ENCODE results near the gene KRTDAP.
"Not testable (repeated sequence)": the region's sequence is repeated elsewhere in the genome, so short reads cannot be mapped to it uniquely, and the experiment has no call there.

Gene KRTDAP

DNA sequence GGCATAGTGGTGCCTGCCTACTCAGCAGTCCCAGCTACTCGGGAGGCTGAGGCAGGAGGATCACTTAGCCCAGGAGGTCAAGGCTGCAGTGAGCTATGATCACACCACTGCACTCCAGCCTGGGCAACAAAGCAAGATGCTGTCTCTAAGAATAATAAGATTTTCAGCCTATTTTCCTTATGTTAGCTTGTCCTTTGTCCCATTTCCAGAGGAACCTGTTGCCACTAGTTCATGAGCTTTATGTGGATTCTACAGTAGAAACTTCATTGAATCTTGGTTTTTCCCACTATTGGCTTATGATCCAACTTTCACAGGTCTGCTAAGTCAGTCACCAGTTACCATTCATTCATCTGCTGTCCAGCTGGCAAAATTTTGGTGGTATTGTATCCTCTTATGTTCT, 24.0 kb downstream of the KRTDAP start:
- Mint-ChIP-seq H3K4me1 (ENCODE audit: low read depth in 2 of 2) (peaks cover 23 to 27% of the 10 kb centered on the region in 2 donors), H3K4me3 (no peak overlapping the region), H3K36me3 (ENCODE audit: insufficient read depth) (peaks cover 6% of the 10 kb centered on the region), H3K27me3 (no peaks in the 10 kb centered on the region), H3K27ac (no peak overlapping the region), H3K9me3 (no peaks in the 10 kb centered on the region)
- ATAC-seq (replicated peaks) (no peak), DNase-seq (no peak)

DNA sequence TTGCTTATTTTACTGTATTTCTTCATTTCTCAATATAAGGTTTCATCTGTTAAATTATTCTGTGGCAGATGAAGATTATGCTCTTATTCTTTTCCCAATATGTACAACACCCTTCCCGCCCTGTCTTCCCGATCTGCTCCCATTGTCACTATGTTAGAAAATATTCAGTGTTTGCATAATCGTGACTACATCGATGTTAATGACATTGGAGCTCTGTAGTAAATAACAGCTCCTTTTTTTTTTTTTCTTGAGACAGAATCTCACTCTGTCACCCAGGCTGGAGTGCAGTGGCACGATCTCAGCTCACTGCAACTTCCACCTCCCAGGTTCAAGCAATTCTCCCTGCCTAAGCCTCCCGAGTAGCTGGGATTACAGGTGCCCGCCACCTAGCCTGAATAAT, 27.3 kb downstream of the KRTDAP start:
- H3K4me1 Mint-ChIP-seq (ENCODE audit: low read depth in 2 of 2) = peaks cover 30 to 31% of the 10 kb centered on the region in 2 donors
- DNase-seq; H3K36me3 Mint-ChIP-seq (ENCODE audit: insufficient read depth); H3K9me3 Mint-ChIP-seq; H3K27me3 Mint-ChIP-seq: not testable (repeated sequence)
- ATAC-seq (replicated peaks) = peak; percentile 56
- peak overlapping the region; percentile 20 to 77 for H3K4me3 Mint-ChIP-seq
- peak overlapping the region; percentile 90 to 95 for H3K27ac Mint-ChIP-seq

DNA sequence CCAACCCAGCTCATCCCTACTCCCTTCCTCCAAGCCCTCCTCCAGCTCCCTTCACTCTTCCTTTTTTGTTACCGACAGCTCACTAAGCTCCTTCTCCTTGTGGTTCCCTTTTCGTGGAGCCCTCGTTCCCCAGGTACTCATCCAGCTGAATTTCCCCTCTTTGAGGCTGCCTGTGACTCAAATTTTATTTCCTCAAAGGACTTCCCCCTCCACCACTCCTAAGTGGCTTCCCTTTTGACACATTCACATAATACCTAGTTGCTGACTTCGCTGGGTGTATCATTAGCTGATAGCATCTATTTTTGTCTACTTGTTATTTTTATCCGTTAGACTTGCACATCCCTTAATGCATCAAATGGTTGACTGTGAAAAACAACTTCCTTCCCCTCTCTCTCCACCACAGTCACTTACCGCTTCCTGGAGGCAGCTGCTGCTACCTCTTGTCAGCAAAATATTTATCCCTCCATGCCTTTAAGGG, 27.7 kb downstream of the KRTDAP start:
- DNase-seq = peak; percentile 54 to 59 (median 56)
- H3K4me1 Mint-ChIP-seq (ENCODE audit: low read depth in 2 of 2) = peaks cover 28 to 29% of the 10 kb centered on the region in 2 donors
- H3K27me3 Mint-ChIP-seq = no peaks in the 10 kb centered on the region
- H3K9me3 Mint-ChIP-seq = no peaks in the 10 kb centered on the region
- peak; percentile 92 for ATAC-seq (replicated peaks)
- H3K36me3 Mint-ChIP-seq (ENCODE audit: insufficient read depth) = peaks cover 9% of the 10 kb centered on the region
- H3K27ac Mint-ChIP-seq = peak overlapping the region; percentile 90 to 95
- H3K4me3 Mint-ChIP-seq = peak overlapping the region; percentile 69 to 77

DNA sequence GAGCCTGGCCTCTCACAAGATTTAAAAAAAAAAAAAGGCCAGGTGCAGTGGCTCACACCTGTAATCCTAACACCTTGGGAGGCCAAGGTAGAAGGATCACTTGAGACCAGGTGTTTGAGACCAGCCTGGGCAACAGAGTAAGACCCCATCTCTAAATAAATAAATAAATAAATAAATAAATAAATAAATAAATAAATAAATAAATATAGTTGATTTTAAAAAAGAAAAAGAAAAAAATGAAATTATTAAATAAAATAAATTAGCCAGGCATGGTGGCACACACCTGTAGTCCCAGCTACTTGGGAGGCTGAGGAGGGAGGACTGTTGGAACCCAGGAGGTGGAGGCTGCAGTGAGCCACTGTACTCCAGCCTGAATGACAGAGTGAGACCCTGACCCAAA, 28.5 kb downstream of the KRTDAP start:
- not testable (repeated sequence) for H3K9me3 Mint-ChIP-seq; DNase-seq; H3K27me3 Mint-ChIP-seq; H3K36me3 Mint-ChIP-seq (ENCODE audit: insufficient read depth); H3K4me3 Mint-ChIP-seq; ATAC-seq (replicated peaks)
- Mint-ChIP-seq H3K27ac (peak overlapping the region; percentile 90 to 95), H3K4me1 (ENCODE audit: low read depth in 2 of 2) (peaks cover 29 to 33% of the 10 kb centered on the region in 2 donors)

DNA sequence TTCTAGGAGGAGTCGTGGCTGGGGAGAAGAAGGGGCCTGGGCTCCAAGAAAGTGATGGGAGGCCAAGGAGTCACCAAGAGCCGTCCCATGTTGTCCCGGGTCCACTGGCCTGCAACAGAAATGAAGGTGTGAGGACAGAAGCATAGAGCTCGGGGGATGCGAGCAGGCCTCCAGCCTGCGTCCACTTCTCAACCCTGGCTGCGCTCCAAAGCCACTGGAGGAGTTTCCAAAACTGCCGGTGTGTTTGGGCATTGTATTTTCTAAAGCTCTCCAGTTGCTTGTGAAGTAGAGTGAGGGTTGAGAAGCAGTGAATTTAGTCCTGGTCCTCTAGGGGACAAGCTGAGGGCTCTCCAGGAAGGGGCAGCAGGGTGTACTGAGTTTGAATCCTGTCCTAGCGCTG, 29.2 kb downstream of the KRTDAP start:
- peak overlapping the region; percentile 40 to 88 for H3K27ac Mint-ChIP-seq
- ATAC-seq (replicated peaks) (no peak), DNase-seq (no peak)
- H3K9me3 Mint-ChIP-seq = no peaks in the 10 kb centered on the region
- H3K36me3 Mint-ChIP-seq (ENCODE audit: insufficient read depth) = peaks cover 9% of the 10 kb centered on the region
- H3K4me1 Mint-ChIP-seq (ENCODE audit: low read depth in 2 of 2) = peaks cover 29 to 34% of the 10 kb centered on the region in 2 donors
- H3K27me3 Mint-ChIP-seq = no peaks in the 10 kb centered on the region
- H3K4me3 Mint-ChIP-seq = peak overlapping the region in 1 of 2 donors; percentile 28

DNA sequence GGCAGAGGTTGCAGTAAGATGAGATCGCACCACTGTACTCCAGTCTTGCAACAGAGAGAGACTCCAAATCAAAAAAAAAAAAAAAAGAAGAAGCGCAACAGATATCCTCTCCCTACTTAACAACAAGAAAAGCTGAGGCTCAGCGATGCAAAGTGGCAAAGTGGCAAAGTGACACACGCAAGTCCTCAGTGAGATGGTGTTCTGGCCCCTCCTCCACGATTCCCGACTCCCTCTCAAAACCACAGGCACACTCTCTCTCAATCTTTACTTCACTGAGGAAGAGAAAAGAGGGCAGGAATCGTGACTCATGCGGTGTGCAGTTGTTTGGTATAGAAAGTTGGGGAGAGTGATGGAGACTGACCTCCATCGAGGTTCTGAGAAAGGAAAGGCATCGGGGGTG, 29.7 kb downstream of the KRTDAP start:
- H3K4me3 Mint-ChIP-seq = peak overlapping the region in 1 of 2 donors; percentile 28
- peaks cover 31 to 38% of the 10 kb centered on the region in 2 donors for H3K4me1 Mint-ChIP-seq (ENCODE audit: low read depth in 2 of 2)
- H3K27ac Mint-ChIP-seq = peak overlapping the region; percentile 40 to 88
- peaks cover 9% of the 10 kb centered on the region for H3K36me3 Mint-ChIP-seq (ENCODE audit: insufficient read depth)
- DNase-seq (no peak), ATAC-seq (replicated peaks) (no peak)
- H3K27me3 Mint-ChIP-seq = no peaks in the 10 kb centered on the region
- H3K9me3 Mint-ChIP-seq = no peaks in the 10 kb centered on the region

DNA sequence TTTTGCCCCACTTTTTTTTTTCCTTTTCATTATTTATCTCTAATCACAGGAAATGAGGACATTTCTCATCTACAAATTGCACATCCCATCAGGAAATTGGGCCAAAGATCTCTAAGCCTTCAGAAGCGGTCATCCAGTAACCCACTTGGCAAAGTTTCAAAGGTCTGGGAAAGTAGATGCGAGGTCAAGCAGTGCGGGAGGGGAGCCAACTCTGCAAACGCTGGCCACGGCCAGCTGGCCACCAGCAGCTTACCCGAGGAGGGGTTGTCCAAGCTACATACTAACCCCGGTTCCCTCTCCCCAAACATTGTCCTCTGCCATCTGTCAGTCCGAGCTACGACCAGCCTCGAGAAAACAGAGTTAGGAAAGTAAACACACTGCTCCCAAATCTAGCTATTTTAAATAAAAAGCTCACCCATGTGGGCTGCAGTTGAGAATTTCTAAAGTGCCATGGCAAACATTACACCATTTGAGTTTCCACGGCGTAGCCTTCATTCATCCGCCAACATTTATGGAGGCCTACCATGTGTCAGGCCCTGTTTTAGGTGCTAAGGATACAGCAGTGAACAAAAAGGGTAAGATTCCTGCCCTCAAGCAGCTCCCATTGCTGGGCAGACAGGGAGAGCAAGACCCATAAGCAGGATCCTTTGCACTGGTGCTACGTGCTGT, 30.7 kb downstream of the KRTDAP start:
- no peaks in the 10 kb centered on the region for H3K27me3 Mint-ChIP-seq
- DNase-seq (no peak), ATAC-seq (replicated peaks) (no peak)
- no peak overlapping the region for H3K4me3 Mint-ChIP-seq
- peaks cover 30 to 37% of the 10 kb centered on the region in 2 donors for H3K4me1 Mint-ChIP-seq (ENCODE audit: low read depth in 2 of 2)
- no peak overlapping the region for H3K27ac Mint-ChIP-seq
- no peaks in the 10 kb centered on the region for H3K9me3 Mint-ChIP-seq
- H3K36me3 Mint-ChIP-seq (ENCODE audit: insufficient read depth) = peaks cover 9% of the 10 kb centered on the region

DNA sequence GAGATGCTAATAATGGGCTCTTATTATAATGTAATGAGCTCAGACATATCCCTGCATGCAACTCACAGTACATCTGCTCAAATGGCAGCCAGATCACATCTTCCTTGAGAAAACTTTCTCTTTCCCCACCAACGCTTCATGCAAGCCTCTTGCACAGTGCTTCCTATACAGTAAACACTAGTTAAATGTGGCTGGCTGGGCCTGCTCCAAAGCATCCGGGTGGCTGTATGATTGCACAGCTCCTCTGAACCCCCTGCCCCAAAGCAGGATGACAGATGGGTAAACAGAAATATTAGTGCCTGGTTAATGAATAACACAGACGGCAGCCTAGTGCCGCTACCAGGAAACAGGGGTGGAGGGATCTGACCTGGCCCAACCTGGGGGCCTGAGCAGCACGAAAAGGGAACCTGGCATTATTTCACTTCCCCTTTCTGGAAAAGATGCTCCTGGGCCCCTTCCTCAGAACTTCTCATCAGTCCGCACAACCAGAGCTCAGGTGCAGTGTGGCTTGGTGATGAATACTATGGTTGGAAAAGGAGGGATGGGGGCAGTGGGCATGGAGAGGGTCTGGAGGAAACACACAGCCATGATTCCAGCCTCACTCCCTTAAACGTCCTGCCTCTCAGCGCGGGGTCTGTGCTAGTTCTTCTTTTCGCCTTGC, 31.4 kb downstream of the KRTDAP start:
- DNase-seq = no peak
- H3K4me3 Mint-ChIP-seq = no peak overlapping the region
- peaks cover 25 to 33% of the 10 kb centered on the region in 2 donors for H3K4me1 Mint-ChIP-seq (ENCODE audit: low read depth in 2 of 2)
- no peak for ATAC-seq (replicated peaks)
- H3K9me3 Mint-ChIP-seq = no peaks in the 10 kb centered on the region
- H3K27ac Mint-ChIP-seq = peak overlapping the region in 1 of 2 donors; percentile 26
- H3K36me3 Mint-ChIP-seq (ENCODE audit: insufficient read depth) = peaks cover 9% of the 10 kb centered on the region
- no peaks in the 10 kb centered on the region for H3K27me3 Mint-ChIP-seq

DNA sequence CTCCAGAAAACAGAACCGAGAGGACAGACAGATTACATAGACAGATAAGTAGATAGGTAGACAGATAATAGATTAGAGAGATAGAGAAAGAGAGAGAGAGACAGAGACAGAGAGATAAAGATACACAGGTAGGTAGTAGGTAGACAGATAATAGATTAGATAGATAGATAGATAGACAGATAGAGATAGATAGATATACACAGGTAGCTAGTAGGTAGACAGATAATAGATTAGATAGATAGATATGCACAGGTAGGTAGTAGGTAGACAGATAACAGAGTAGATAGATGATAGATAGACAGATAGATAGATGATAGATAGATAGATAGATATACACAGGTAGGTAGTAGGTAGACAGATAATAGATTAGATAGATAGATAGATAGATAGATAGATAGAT, 32.1 kb downstream of the KRTDAP start:
- Mint-ChIP-seq H3K4me1 (ENCODE audit: low read depth in 2 of 2) (peaks cover 19 to 28% of the 10 kb centered on the region in 2 donors), H3K4me3 (no peak overlapping the region), H3K27ac (peak overlapping the region in 1 of 2 donors; percentile 26), H3K27me3 (no peaks in the 10 kb centered on the region), H3K36me3 (ENCODE audit: insufficient read depth) (peaks cover 9% of the 10 kb centered on the region), H3K9me3 (no peaks in the 10 kb centered on the region)
- DNase-seq (no peak), ATAC-seq (replicated peaks) (no peak)

DNA sequence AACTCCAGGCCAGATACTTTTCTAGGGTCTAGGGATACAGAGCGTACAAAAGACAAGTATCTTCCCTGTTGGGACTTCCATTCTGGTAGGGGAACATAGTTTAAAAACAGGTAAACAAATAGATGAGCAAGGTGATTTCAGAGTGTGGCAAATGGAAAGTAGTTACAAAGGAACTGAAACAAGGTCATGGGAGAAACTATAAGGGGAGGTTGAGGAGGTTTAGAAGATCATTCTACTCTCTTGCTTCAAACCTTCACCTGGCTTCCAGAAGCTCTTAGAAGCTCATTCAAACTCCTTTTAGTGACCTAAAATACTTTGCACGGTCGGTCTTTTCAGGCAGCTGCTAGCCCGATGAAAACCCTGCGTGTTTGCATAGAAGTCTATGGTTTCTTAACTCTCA, 33.1 kb downstream of the KRTDAP start:
- no peak overlapping the region for H3K27ac Mint-ChIP-seq
- no peaks in the 10 kb centered on the region for H3K9me3 Mint-ChIP-seq
- DNase-seq (no peak), ATAC-seq (replicated peaks) (no peak)
- no peak overlapping the region for H3K4me3 Mint-ChIP-seq
- H3K4me1 Mint-ChIP-seq (ENCODE audit: low read depth in 2 of 2) = peaks cover 20 to 25% of the 10 kb centered on the region in 2 donors
- no peaks in the 10 kb centered on the region for H3K27me3 Mint-ChIP-seq
- peaks cover 3% of the 10 kb centered on the region for H3K36me3 Mint-ChIP-seq (ENCODE audit: insufficient read depth)

DNA sequence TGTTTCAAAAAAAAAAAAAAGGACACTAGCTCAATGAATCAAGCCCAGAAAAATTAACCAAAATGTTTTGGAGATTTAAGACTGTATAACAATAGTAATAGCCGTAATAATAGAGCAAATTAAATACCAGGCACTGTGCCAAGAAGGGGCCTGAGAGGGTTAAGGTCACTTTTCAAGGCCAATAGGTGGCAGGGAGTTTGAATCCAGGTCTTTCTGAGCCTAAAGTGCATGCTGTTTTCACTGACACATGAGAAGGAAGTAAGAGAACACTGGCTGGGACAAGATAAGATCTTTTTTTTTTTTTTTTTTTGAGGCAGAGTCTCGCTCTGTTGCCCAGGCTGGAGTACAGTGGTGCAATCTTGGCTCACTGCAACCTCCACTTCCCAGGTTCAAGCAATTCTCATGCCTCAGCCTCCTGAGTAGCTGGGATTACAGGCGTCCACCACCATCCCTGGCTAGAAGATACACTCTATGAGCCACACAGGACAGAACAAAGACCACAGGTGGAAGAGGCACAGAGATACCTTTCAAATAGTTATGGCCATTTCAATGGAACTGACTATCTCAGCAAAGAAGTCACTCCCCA, 34.6 kb downstream of the KRTDAP start:
- ATAC-seq (replicated peaks) (no peak), DNase-seq (no peak)
- Mint-ChIP-seq H3K36me3 (ENCODE audit: insufficient read depth) (peaks cover under 1% of the 10 kb centered on the region), H3K4me3 (no peak overlapping the region), H3K27ac (no peak overlapping the region), H3K4me1 (ENCODE audit: low read depth in 2 of 2) (peaks cover 29 to 33% of the 10 kb centered on the region in 2 donors), H3K9me3 (no peaks in the 10 kb centered on the region), H3K27me3 (no peaks in the 10 kb centered on the region)

DNA sequence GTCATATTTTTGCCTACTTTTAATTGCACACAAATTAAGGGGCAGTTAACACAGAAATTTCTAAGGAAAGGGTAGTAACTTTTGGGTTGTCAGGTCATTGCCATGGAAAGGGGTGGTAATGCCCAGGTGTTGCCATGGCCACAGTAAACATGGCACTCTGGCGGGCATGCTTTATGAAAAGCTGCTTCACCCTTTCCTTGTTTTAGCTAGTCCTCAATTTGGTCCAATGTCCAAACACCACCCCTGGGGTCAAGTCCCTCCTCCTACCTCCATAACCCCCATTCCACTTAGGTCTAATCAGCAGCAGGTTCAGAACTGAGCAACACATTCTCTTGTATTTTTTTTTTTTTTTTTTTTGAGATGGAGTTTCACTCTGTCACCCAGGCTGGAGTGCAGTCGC, 35.6 kb downstream of the KRTDAP start:
- H3K27me3 Mint-ChIP-seq = no peaks in the 10 kb centered on the region
- peaks cover 31 to 32% of the 10 kb centered on the region in 2 donors for H3K4me1 Mint-ChIP-seq (ENCODE audit: low read depth in 2 of 2)
- no peaks in the 10 kb centered on the region for H3K9me3 Mint-ChIP-seq
- no peak overlapping the region for H3K4me3 Mint-ChIP-seq
- ATAC-seq (replicated peaks) = no peak
- H3K27ac Mint-ChIP-seq = no peak overlapping the region
- no peak for DNase-seq
- H3K36me3 Mint-ChIP-seq (ENCODE audit: insufficient read depth) = no peaks in the 10 kb centered on the region

DNA sequence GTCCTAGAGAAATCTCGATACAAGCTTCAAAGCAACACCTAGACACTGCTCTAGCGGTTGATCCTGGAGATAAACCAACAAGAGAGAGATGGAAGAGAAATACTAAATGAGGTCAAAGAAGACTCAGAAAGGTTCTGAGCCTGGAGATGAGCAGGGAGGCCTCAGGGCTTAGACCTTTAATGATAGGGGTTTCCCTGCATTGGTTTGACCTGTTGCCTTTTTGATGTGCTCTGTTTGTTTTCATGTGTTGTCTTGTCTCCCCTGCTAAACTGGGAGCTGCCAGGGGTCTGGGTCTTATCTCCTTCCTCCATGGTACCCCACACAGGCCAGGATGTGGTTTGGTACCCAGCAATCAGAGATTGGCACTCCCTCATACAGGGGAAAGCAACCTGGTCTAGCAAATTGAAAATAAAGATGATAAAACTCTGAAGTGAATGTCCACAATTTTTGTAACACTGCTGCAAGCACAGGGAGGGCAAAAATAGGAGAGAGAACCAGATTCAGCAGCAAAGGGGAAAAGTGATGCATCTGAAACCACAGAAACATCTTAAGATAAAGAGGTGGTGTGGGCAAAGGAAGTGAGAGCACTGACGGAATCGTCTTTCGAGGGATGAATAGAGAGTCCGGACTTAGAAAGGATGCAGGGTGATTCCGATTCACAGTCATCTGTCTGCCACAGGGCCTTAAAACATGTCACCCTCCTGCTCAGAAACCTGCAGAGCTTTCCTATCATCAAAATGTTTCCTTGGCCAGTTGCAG, 38.7 kb downstream of the KRTDAP start:
- Mint-ChIP-seq H3K4me3 (peak overlapping the region; percentile 23 to 43), H3K4me1 (ENCODE audit: low read depth in 2 of 2) (peaks cover 29 to 40% of the 10 kb centered on the region in 2 donors), H3K27ac (peak overlapping the region; percentile 39), H3K27me3 (no peaks in the 10 kb centered on the region), H3K36me3 (ENCODE audit: insufficient read depth) (peaks cover 3% of the 10 kb centered on the region), H3K9me3 (no peaks in the 10 kb centered on the region)
- DNase-seq = peak; percentile 23 to 35 (median 25)
- ATAC-seq (replicated peaks) = peak; percentile 77

Data from effector memory CD8-positive, alpha-beta T cell (primary cell).